HG03521 (cell line): Measurements from ENCODE around the gene AASDH.
A peak's percentile ranks its signal among the peaks of the same experiment; 100 is the strongest.

ENCODE experiments used
- ATAC-seq: cut with Tn5 transposase; IDR thresholded peaks from one replicate; pipeline ENCODE4 v1.9.1; 2021; ENCODE audit warnings: mild to moderate bottlenecking, moderate library complexity; ENCODE audit not compliant: unreplicated experiment

Gene AASDH

GRCh38 chr4:56318555-56318954 is 68.7 kb downstream of the AASDH start:
- no peak for ATAC-seq

GRCh38 chr4:56317749-56318148 is 69.5 kb downstream of the AASDH start:
- ATAC-seq: no peak

- no peak for ATAC-seq
Measured at GRCh38 chr4:56316011-56316650, 71.2 kb downstream of the AASDH start.

GRCh38 chr4:56315543-56315942 is 71.7 kb downstream of the AASDH start:
- no peak for ATAC-seq

- ATAC-seq: no peak
Measured at GRCh38 chr4:56315041-56315440, 72.2 kb downstream of the AASDH start.

GRCh38 chr4:56314207-56314915 is 72.9 kb downstream of the AASDH start:
- ATAC-seq: no peak

GRCh38 chr4:56313132-56313531 is 74.2 kb downstream of the AASDH start:
- no peak for ATAC-seq

GRCh38 chr4:56311299-56311975 is 75.9 kb downstream of the AASDH start:
- ATAC-seq: no peak

GRCh38 chr4:56310401-56311125 is 76.7 kb downstream of the AASDH start:
- no peak for ATAC-seq

- no peak for ATAC-seq
Measured at GRCh38 chr4:56308384-56308783, 78.9 kb downstream of the AASDH start.

- ATAC-seq: no peak
Measured at GRCh38 chr4:56307423-56307822, 79.9 kb downstream of the AASDH start.

- ATAC-seq: no peak
Measured at GRCh38 chr4:56305390-56305789, 81.9 kb downstream of the AASDH start.

- ATAC-seq: no peak
Measured at GRCh38 chr4:56303921-56304320, 83.4 kb downstream of the AASDH start.

GRCh38 chr4:56302760-56303159 is 84.5 kb downstream of the AASDH start:
- ATAC-seq: no peak

GRCh38 chr4:56301997-56302496 is 85.2 kb downstream of the AASDH start:
- no peak for ATAC-seq

GRCh38 chr4:56301181-56301996 is 85.9 kb downstream of the AASDH start:
- ATAC-seq: peak; percentile 82

GRCh38 chr4:56298236-56298635 is 89.1 kb downstream of the AASDH start:
- no peak for ATAC-seq

GRCh38 chr4:56297776-56298175 is 89.5 kb downstream of the AASDH start:
- no peak for ATAC-seq

GRCh38 chr4:56296526-56296925 is 90.8 kb downstream of the AASDH start:
- ATAC-seq: no peak

- no peak for ATAC-seq
Measured at GRCh38 chr4:56293121-56293520, 94.2 kb downstream of the AASDH start.
